Measurements from ENCODE around the gene RDM1.

RDM1 gene

DNA sequence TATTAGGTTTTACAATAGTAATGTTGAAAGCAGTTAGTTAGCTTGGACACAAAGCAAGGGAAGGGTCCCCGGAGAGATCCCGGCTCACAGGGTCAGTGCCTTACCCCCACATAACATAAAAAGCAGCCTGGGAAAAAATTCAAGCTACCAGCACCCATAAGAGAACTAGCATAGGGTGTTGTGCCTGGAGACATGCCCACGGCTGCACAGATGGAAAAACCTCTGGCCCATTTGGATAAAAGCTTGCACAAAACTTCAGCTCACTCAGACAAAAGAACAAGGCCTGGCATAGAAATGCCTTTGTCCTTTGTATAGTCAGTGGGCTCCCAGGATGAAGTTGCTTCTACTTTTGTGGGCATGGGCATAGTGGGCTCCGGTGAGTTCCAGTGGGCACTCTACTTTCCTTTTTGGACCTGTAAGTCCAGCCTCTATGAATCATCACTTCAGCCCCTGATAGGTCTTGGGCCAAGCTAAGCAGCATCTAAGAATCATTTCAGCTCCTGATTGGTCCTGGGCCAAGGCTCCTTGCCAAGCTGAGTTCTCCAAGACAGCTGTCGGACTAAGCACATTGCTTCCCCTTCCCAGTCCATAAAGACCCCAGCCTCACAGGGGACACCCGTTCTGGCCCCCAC, 1.3 kb upstream of the RDM1 start:
- DNase-seq: no peak

DNA sequence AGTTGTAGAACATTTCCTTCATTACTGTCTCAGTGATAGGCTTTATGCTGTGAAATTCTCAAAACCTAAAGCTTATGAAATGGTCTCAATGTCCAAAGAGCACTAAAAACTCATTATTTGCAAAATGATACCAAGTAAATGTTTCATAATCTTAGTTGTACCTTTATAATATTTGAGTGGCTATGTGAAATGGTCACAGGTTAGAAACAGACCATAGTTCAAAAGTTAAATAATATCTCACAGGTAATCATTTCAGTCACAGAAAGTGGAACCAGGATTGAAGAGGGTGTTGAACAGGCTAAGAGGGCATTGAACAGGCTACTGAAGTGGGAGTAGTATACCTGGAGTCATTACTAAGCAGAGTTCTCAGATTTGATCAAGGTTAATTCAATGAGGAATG, 2.9 kb downstream of the RDM1 start:
- no peak for DNase-seq

DNA sequence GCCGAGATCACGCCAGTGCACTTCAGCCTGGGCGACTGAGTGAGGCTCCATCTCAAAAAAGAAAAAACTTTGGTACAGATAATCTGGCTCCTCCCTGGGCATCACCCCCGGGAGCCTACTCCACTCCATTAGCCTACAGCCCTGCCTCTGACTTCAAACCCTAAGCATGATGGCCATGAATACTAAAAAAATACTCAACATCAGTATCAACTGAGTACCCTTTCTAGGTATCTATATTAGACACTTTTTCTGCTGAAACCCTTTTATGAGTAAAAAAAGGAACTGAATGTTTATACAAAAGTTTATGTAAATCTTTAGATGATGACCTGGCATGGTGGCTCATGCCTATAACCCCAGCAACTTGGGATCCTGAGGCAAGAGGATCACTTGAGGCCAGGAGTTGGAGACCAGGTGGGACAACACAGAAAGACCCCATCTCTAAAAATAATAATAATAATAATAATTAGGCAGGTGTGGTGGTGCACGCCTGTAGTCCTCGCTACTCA, 6.9 kb downstream of the RDM1 start:
- DNase-seq: no peak

DNA sequence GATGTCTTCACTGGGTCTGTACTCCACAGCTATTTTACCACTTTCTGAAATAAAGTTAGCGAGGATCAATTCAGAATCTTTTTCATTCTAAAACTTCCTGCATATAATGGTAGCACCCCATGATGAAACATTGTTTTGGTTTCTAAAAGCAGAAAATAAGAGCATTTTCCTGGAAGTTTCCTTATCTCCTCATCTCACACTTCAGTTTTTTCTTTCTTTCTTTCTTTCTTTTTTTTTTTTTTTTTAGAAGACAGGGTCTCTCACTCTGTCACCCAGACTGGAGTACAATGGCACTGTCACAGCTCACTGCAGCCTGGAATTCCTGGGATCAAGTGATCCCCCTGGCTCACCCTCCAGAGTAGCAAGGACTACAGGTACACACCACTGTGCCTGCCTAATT, 10.3 kb downstream of the RDM1 start:
- no peak for DNase-seq

DNA sequence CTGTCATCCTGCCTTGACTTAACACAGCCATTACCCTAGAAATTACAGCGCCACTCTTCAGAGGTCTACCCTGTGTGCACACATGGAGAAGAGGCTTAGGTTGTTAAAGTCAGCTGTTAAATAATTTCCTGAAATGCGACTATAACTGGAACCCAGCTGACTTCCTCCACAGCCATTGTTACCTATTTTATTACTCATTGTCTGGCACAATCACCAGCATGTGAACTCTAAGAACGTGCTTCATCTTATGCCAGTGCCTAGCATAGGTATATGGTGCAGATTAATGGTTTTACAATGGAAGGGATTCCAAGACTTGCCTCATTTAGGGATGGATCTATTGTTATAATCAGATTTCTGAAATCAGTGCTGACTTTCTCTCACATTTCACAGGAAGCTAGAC, 11.9 kb downstream of the RDM1 start:
- DNase-seq: no peak

DNA sequence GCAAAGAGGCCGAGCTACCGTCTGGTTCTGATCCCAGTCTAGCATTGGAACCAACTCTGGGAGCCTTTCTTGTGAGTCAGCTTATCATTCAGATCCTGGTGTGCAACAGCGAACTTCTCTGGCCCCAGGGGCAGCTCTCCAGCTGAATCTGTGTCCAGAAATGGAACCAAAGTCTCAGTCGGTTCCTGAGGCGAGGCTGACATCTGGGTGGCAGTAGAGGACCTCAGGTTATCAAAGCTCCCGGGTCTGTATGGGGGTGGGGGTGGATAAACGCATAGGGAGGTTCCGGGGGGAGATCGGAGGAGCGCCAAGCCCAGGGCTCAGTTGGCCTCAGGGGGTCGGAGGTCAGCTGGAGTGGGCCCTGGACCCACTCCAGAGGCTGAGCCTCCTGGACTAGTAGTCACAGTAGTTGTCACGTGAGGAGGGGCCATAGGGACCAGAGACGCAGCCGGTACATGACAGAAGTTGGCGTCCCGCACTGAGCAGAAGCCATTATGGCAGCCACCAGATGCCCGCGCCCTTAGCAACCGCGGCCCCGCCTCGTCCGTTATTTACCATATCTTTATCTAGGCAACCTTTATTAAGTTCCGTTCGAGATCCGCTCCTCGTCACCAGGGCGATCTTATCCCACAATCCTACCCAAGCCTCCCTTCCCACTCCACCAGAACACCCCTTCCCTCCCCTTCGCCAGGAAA, 12.9 kb downstream of the RDM1 start:
- DNase-seq: no peak

DNA sequence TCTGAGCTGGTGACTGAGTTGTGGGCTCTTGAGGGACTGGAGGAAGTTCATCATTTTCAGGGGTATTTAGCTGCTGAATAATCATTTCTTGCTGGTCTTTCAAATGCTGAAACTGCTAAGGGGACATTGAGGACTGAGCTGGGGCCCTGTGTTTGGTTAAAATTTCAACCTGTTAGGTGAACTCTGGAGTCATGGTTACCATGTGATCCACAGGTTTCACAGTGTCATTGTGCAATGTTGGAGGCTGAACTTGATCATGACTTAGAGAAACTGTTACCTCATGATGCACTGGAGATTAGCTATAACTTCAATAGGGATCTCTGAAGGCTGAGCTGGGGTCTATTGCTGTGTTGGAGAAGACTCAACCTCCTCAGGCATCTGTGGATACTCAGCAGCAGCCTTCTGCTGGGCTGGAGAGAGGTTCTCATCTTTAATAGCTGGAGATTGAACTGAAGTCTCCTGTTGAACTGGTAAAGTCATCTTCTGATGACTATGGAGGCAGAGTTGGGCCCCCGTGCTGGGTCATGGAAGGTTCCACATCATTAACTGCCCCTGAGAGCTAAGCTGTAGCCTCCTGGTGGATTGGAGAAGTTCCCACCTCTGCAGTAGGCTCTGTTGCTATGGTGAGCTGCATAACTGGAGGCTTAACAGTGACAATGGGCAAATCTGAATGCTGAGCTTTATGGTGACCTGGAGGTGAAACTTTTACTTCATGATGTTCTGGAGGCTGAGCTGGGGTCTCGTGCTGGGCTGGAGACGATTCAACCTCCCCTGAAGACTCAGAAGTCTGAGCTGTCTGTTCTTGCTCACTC, 15.2 kb downstream of the RDM1 start:
- DNase-seq: no peak

DNA sequence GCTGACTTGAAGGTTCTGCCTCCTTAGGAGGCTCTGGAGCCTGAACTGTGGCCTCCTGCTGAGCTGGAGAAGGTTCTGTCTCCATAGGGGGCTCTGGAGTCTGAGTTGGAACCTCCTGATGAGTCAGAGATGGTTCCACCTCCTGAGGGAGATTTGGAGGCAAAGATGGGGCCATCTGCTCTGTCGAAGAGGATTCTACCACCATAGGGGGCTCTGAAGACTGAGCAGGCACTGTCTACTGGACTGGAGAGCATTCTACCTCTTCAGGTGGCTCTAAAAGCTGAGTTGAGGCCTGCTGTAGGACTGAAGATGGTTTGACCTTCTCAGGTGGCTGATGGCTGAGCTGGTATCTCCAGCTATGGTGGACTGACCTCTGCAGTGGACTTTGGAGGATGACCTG, 16.2 kb downstream of the RDM1 start:
- no peak for DNase-seq

DNA sequence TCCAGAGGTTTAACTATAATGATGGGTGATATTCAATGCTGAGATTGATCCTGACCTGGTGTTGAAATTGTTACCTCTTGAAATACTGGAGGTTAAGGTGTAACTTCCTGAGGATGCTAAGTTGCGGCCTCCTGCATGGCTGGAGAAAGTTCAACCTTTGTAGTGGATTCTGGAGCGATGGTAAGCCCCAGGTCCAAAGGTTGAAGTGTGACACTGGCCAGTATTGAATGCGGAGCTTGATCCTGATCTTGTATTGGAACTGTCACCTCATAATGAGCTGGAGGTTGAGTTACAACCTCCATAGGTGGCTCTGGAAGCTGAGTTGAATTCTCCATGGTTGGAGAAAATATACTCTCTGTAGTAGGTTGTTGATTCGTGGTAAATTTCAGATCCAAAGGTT, 17.0 kb downstream of the RDM1 start:
- no peak for DNase-seq

DNA sequence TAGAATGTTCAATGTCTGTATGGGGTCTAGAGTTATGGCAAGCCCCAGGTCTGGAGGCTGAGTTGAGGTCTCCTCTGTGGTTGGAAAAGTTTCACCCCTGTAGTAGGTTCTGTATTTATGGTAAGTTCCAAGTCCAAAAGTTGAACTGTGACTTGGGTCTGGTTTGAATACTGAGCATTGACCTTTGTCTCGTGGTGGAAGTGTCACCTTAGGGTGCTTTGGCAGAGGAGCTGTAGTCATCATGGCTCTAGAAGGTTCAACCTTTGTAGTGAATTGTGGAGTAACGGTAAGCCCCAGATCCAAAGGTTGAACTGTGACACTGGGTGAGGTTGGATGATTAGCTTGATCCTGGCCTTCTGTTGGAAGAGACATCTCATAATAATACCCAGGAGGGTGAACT, 17.6 kb downstream of the RDM1 start:
- no peak for DNase-seq

DNA sequence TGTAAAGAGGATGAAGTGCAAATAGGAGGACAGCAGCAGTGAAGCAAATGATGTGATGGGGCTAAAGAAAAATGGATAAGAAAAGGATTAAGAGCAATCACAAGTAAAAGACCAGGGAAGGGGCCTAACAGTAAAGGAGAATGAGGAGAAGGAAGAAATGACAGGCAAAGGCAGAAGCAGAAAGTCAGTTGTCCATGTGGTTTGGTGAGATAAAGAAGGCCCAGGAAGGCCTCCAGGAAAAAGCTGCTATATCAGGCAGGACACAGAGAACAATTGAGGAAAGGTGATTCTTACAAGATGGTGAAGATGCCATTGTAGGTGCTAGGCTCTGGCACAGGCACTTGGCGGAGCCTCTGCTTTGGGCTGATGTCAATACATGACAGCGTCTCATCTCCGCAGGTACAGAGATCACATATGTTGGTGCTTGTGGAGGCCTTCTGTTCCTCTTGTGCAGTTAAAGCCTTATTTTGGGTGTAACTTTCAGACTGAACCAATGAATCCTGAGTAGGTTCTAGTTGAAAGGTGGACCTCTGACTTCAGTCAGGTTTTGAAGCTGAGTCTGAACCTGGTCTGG, 18.1 kb downstream of the RDM1 start:
- no peak for DNase-seq

DNA sequence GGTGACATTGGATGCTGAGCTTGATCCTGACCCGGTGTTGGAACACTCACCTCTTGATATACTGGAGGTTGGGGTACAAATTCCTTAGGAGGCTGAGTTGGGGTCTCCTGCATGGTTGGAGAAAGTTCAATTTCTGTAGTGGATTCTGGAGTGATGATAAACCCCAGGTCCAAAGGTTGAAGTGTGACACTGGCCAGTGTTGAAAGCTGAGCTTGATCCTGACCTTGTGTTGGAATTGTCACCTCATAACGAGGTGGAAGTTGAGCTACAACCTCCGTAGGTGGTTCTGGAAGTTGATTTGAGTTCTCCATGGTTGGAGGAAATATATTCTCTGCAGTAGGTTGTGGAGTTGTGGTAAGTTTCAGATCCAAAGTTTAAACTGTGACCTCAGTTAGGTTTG, 21.2 kb downstream of the RDM1 start:
- no peak for DNase-seq

DNA sequence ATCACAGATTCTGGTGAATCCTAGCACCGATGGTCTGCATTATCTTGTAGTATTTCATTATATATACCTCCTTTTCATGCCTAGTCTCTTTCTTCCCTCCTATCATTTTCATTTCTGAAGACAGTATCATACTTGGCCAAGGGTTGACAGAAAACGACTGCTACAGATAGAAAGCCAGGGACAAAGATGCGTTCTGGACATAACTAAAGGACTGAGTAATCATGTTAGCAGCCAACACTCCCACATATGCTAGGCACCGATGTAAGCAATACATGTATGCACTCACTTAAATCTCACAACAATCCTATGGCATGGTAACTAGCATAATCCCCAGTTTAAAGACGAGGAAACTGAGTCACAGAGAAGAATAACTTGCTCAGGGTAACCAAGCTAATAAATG, 22.9 kb downstream of the RDM1 start:
- DNase-seq: no peak

DNA sequence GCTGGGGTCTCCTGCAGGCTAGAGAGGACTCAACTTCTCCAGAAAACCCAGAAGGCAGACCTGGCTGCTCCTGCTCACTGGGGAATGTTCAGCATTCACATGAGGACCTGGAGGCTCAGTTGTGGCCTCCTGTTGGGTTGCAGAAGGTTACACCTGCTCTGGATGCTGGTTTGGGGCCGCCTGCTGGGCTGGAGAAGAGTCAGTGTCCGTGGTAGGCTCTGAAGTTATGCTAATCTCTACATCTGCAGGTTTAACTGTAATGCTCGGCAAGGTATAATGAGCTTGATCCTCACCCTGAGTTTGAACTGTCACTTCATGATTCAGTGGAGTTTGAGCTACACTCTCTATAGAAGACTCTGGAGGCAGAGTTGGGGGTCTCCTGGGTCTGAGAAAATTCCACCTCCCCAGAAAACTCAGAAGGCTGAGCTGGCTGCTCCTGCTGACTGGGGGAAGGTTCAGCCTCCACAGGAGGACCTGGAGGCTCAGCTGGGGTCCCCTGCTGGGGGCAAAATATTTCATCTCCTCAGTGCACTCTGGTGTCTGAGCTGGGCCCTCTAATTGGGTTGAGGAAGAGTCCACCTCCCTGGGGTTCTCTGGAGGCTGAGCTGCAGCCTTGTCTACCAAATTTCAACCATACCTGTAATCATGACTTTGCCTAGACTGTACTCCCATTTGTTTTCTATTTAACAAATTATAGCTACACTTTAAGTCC, 23.5 kb downstream of the RDM1 start:
- DNase-seq: no peak

DNA sequence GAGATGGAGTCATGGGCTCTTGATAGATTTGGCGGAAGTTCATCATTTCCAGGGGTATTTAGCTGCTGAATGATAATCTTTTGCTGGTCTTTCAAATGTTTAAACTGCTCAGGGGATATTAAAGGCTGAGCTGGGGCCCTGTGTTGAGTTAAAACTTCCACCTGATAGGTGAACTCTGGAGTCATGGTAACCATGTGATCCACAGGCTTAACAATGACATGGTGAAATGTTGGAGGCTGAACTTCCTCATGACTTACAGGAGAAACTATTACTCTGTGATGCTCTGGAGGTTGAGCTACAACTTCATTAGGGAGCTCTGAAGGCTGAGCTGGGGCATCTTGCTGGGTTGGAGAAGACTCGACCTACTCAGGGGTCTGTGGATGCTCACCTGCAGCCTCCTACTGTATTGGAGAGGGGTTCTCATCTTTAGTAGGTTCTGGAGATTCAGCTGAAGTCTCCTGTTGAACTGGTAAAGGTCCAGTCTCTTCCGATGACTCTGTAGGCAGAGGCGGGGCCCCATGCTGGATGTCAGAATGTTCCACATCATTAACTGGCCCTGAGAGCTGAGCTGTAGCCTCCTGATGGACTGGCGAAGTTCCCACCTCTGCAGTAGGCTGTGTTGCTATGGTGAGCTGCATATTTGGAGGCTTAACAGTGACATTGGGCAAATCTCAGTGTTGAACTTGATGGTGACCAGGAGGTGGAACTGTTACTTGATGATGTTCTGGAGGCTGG, 24.2 kb downstream of the RDM1 start:
- no peak for DNase-seq

DNA sequence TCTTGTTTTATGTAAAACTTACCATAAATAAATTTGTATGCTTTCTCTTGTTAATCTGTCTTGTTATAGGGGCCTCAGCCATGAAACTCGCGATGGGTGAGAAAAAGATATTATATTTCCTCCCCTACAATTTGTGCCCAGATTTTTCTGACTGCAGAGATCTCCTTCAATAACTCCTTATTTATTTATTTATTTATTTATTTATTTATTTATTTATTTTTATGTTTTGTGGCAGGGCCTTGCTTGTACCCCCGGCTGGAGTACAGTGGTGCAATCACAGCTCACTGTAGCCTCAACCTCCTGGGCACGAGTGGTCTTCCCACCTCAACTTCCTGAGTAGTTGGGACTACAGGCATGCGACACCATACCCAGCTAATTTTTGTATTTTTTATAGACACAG, 27.1 kb downstream of the RDM1 start:
- no peak for DNase-seq

DNA sequence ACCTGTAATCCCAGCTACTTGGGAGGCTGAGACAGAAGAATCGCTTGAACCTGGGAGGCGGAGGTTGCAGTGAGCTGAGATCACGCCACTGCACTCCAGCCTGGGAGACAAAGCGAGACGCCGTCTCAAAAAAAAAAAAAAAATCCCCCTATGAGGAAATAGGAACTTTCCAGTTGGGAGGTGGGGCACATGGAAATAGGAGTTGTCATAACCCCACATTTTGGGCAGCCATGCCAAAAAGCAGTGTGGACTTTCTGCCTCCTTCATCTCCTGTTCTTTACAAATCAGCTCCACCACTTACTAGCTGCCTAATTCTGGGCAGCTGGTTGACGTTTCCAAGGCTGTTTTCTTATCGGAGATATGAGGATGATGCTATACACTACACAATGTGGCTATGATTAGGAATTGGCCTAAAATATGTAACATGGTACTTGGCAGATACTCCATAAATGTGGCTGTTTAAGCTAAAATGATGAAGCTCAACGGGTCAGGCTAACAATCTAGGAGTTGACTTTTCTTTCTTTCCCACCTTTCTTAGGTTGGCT, 28.9 kb downstream of the RDM1 start:
- no peak for DNase-seq

DNA sequence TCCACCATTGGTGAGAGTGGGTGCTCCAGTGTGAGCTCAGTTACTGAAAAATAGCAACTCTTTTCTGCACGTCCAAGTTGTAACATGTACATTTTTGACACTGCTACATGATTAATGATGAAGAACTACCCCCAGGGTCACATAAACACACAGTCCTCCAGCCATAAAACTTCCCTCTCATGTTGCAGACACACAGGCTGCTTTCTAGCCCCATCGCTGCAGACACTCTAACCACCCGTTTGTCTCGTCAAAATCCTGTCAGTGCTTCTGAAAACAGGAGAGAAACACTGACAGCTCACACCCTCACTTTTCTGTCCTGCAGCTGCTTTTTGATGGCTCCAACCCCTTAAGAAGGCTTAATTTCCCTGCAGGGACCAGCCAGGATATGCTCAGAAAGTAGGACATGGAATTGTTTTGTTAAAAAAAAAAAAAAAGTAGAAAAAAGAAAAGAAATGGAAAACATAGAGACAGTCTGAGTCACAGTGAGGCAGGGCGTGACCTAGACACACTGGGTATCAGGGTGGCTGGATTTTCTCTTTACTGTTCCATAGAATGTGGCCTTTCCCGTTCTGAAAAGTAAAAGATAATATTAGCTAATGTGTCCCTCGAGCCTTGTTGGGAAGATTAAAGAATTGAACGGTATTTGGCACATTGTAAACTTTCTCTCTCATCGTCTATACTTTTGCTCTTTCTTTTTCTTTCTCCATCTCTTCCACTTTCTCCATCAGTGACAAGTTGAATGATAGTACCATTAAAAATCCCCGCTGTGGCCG, 29.7 kb downstream of the RDM1 start:
- DNase-seq: no peak

DNA sequence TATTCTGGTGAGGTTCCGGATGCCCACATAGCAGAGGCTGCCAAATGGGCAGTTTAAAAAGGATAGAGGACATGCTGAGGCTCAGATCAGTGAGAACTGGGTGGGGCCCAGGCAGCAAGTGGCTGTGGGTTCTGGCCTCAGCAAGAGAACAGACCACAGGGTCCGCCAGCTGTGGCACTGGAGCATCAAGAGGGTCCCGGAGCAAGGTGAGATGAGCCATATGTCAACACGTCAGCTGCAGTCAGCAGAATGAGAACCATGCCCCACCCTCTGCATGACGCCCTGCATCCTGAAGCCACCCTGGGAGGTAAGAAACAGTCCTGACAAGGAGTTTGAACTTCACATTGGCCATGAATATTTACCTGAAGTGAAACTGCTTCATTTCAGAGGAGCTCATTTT, 30.3 kb downstream of the RDM1 start:
- no peak for DNase-seq

DNA sequence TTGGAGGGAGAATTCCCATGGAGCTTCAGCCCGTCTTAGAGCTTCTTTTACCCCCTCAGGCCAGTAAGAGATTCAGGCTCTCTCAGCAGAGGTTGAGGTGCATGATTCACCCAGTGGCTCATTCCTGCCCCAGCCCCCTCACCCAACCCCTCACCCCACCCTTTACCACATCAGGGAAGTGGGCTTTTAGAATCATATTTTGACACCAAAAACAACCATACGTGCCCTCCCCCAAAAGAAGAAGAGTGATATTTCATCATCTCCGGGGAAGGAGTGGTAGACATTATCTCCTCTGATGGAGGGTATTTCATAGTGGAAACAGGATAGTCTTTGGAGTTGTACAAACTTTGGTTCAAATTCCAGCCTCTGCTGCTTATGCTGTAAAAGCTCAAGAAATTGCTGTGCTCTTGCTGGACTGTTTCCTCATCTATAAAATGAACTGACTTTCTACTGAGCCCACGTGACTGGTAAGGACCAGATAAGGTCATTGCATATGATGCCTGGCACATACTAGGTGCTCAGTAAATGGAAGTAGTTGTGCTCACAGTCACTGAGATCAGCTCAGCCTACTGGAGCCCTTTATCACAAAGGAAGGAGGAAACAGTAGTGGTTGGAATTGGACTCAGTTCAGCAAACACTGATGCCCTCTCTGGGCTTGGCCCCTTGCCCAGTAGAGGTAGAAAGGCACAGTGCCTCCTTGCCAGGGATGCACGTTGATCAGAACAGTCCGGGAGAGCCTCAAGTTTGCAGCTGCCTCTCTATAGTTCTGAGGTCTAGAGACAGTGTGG, 32.1 kb downstream of the RDM1 start:
- peak; percentile 41 for DNase-seq
